Uterus (tissue), 4 donors: ENCODE measurements around the gene ANXA9. TPM values are rescaled to one million over a fixed set of nuclear protein-coding genes. Genes with fewer than 3 reads are reported as not detected.
A peak's percentile ranks its signal among the peaks of the same experiment; 100 is the strongest.

Experiments
- DNase-seq, 2 donors: peaks; one replicate each; pipeline ENCODE4 v3.0.0-alpha.2; 2019 to 2020
- H3K27ac ChIP-seq, 2 donors: fragments of 200-600 bp; sonication (generic); 1 replicate in 1 of 2; 2 replicates in 1 of 2; pipeline ENCODE4 v1.5.1; 2016 to 2018
- H3K27me3 ChIP-seq, 2 donors: fragments of 200-600 bp; sonication (generic); one replicate each; pipeline ENCODE4 v1.5.1; 2018 to 2019; ENCODE audit warnings: control low read depth in 1 of 2
- H3K36me3 ChIP-seq, 2 donors: fragments of 200-600 bp; sonication (generic); one replicate each; pipeline ENCODE4 v1.5.1; 2019; ENCODE audit warnings: control low read depth in 1 of 2
- H3K4me1 ChIP-seq, 2 donors: fragments of 200-600 bp; sonication (generic); one replicate each; pipeline ENCODE4 v1.5.1; 2018 to 2019; ENCODE audit warnings: control low read depth in 1 of 2
- H3K4me3 ChIP-seq, 2 donors: fragments of 200-600 bp; sonication (generic); 1 replicate in 1 of 2; 2 replicates in 1 of 2; pipeline ENCODE4 v1.5.1; 2018 to 2019; ENCODE audit warnings: mild to moderate bottlenecking in 1 of 2
- H3K9me3 ChIP-seq, 2 donors: fragments of 200-600 bp; sonication (generic); one replicate each; pipeline ENCODE4 v1.5.1; 2019; ENCODE audit warnings: control low read depth in 1 of 2
- CTCF ChIP-seq, 4 experiments: fragments of 200-600 bp in 2 of 4; fragments of 450-650 bp in 2 of 4; sonication (generic) in 2 of 4; IDR thresholded peaks; one replicate each; pipeline ENCODE4 v1.5.1; 2016 to 2019; ENCODE audit warnings: antibody characterized with exemption in 4 of 4, mild to moderate bottlenecking in 2 of 4, moderate library complexity in 1 of 4
- POLR2A ChIP-seq, 2 donors: fragments of 450-650 bp; IDR thresholded peaks; one replicate each; pipeline ENCODE4 v1.6.1; 2016; ENCODE audit warnings: antibody characterized with exemption in 2 of 2, mild to moderate bottlenecking in 1 of 2, moderate library complexity in 1 of 2
- intact Hi-C: fragments of 100-400 bp; cut with DNase I; formaldehyde crosslinking; loops from one replicate; pipeline ENCODE4 v1.15.1; 2023; ENCODE audit warnings: low total_unique reads
- total RNA-seq, 4 donors: library from RNA; depleted of rRNA in 3 of 4; stranded (reverse); fragments of >200 nt in 3 of 4; gene quantifications; one replicate each; pipeline versions ENCODE4 v1.1.0 to v1.2.4, GENCODE V29; 2014 to 2023
- donor health status: DM: yes; HTN: yes; CAD: no.

ANXA9 gene
- total RNA-seq, 4 donors from 2014 or later: 2.3 to 54.3 (median 6.2) TPM

DNA sequence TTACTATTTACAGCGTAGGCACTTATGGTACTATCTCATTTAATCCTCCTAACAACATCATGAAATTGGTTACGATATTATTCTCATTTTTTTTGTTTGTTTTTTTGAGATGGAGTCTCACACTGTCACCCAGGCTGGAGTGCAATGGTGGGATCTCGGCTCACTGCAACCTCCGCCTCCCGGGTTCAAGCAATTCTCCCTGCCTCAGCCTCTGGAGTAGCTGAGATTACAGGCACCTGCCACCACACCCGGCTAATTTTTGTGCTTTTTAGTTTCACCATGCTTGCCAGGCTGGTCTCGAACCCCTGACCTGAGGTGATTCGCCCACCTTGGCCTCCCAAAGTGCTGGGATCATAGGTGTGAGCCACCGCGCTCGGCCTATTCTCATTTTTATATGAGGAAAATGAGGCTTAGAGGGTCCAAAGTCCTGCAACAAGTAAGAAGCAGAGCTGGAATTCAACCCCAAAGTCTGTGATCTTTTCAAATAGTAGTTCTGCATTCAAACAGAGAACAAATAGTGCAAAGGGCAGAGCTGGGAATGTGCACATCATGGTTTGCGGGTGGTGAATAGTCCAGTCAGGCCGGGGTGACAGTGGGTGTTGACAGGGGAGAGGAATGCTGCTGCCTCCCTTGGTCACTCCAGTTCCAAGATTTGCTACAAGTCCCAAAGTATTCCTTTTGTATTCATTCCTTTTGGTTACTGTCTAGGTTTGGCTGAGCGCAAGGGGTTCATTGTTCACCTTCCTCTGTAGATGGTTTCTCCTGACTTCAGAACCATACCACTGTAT is 30.8 kb downstream of the ANXA9 start:
- no peak for DNase-seq
- no peaks in the 10 kb centered on the region for H3K27me3 ChIP-seq
- no peak for TF ChIP-seq CTCF (IDR thresholded peaks at IDR 0.05)
- TF ChIP-seq POLR2A (IDR thresholded peaks at IDR 0.05): no peak
- intact Hi-C loops: no loop called here
- no peaks in the 10 kb centered on the region for H3K36me3 ChIP-seq
- no peaks in the 10 kb centered on the region for H3K4me1 ChIP-seq
- H3K4me3 ChIP-seq: no peak overlapping the region
- H3K9me3 ChIP-seq: no peaks in the 10 kb centered on the region
- H3K27ac ChIP-seq: no peak overlapping the region

DNA sequence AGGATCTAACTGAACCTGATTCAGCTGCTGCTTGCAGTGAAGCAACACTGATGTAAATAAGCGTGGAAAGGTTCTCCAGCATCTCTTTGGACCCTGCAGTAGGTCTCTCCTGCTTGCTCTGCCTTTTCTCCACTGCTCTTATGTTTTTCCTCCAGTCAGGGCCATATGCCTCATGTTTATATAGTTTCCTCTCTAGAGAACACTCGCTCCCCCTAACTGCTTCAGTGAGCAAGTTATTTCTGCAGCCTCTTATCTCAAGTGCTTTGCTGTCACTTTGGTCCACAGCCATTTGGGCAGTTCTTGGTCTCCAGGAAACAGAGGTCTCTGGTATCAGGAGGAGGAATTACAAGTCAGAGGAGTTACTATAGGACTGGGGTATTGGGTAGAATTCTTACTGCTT is 31.4 kb downstream of the ANXA9 start:
- Histone ChIP-seq H3K4me1 (no peaks in the 10 kb centered on the region), H3K27me3 (no peaks in the 10 kb centered on the region), H3K9me3 (no peaks in the 10 kb centered on the region), H3K27ac (no peak overlapping the region), H3K36me3 (no peaks in the 10 kb centered on the region), H3K4me3 (no peak overlapping the region)
- DNase-seq: no peak
- intact Hi-C loops: no loop called here
- TF ChIP-seq CTCF (IDR thresholded peaks at IDR 0.05) (no peak), POLR2A (IDR thresholded peaks at IDR 0.05) (no peak)

- intact Hi-C loops: no loop called here
- Histone ChIP-seq H3K9me3 (no peaks in the 10 kb centered on the region), H3K4me1 (no peaks in the 10 kb centered on the region), H3K4me3 (no peak overlapping the region), H3K27ac (peak overlapping the region; percentile 37 to 60), H3K36me3 (no peaks in the 10 kb centered on the region), H3K27me3 (no peaks in the 10 kb centered on the region)
- TF ChIP-seq CTCF (IDR thresholded peaks at IDR 0.05) (peak; percentile 52 to 75 (median 68)), POLR2A (IDR thresholded peaks at IDR 0.05) (no peak)
- peak; percentile 72 to 80 for DNase-seq
These were observed 42.6 kb downstream of the ANXA9 start for GRCh38 chr1:151024540-151025146.

DNA sequence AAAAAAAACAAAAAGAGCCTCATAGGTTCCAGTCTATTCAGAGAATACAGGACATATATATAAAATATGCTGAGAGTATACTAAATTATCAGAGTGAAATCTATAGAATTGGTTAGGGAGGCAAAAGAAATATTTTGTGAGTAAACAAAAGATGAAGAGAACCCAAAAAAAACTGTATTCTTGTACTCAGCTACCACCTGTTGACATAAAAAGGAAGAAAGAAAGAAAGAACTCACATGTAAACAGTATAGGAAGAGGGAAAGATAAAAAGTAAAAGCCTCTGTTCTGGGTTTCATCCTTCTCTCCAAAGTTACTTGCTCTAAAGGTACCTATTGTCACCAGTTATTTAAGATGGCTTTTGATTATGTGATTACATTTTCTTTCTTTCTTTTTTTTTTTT is 44.4 kb downstream of the ANXA9 start:
- no peaks in the 10 kb centered on the region for H3K9me3 ChIP-seq
- no peaks in the 10 kb centered on the region for H3K27me3 ChIP-seq
- no peaks in the 10 kb centered on the region for H3K4me1 ChIP-seq
- H3K27ac ChIP-seq: no peak overlapping the region
- intact Hi-C loops: no loop called here
- H3K36me3 ChIP-seq: no peaks in the 10 kb centered on the region
- no peak overlapping the region for H3K4me3 ChIP-seq
- DNase-seq: no peak
- no peak for TF ChIP-seq POLR2A (IDR thresholded peaks at IDR 0.05)
- TF ChIP-seq CTCF (IDR thresholded peaks at IDR 0.05): no peak

GRCh38 chr1:151032164-151032563 is 50.1 kb downstream of the ANXA9 start:
- DNase-seq: no peak
- no peaks in the 10 kb centered on the region for H3K4me1 ChIP-seq
- intact Hi-C loops: no loop called here
- H3K27me3 ChIP-seq: no peaks in the 10 kb centered on the region
- H3K27ac ChIP-seq: no peak overlapping the region
- no peak for TF ChIP-seq CTCF (IDR thresholded peaks at IDR 0.05)
- TF ChIP-seq POLR2A (IDR thresholded peaks at IDR 0.05): no peak
- H3K9me3 ChIP-seq: no peaks in the 10 kb centered on the region
- H3K36me3 ChIP-seq: no peaks in the 10 kb centered on the region
- H3K4me3 ChIP-seq: no peak overlapping the region
